Activated CD8-positive, alpha-beta memory T cell treated with anti-CD3 and anti-CD28 coated beads for 1 hour (primary cell): ENCODE measurements around the gene GPR62.

Source experiments
- DNase-seq, 2 donors: peaks; one replicate each; pipeline ENCODE4 v3.0.0-alpha.2; 2020; ENCODE audit warnings: low read depth in 1 of 2; ENCODE audit errors: extremely low read depth in 1 of 2

GPR62 gene

GRCh38 chr3:51954105-51954504, 1.1 kb upstream of the GPR62 start:
- DNase-seq = no peak

DNA sequence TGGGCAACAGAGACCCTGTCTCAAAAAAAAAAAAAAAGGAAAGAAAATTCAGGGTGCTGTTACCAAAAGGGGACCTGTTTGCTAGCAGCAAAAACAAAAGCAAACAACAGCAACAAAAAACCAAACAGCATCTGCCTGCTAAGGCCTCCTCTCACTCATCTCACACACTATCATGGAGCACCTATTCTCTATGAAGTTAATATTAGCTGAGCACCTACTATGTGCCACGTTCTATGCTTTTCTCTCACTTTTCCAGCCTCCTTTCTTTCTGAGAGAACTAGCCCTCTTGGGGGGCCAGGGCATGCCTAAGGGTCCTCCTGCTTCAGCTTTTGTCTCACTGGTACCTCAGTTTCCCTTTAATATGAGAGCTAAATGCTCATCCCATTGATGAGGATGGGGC, 468 bp upstream of the GPR62 start:
- no peak for DNase-seq

DNA sequence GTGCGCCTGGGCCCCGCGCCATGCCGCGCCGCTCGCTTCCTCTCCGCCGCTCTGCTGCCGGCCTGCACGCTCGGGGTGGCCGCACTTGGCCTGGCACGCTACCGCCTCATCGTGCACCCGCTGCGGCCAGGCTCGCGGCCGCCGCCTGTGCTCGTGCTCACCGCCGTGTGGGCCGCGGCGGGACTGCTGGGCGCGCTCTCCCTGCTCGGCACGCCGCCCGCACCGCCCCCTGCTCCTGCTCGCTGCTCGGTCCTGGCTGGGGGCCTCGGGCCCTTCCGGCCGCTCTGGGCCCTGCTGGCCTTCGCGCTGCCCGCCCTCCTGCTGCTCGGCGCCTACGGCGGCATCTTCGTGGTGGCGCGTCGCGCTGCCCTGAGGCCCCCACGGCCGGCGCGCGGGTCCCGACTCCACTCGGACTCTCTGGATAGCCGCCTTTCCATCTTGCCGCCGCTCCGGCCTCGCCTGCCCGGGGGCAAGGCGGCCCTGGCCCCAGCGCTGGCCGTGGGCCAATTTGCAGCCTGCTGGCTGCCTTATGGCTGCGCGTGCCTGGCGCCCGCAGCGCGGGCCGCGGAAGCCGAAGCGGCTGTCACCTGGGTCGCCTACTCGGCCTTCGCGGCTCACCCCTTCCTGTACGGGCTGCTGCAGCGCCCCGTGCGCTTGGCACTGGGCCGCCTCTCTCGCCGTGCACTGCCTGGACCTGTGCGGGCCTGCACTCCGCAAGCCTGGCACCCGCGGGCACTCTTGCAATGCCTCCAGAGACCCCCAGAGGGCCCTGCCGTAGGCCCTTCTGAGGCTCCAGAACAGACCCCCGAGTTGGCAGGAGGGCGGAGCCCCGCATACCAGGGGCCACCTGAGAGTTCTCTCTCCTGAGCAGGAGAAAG, 951 bp downstream of the GPR62 start:
- DNase-seq = peak in 1 of 2 donors; percentile 10

- DNase-seq = no peak
Observed at GRCh38 chr3:51957520-51958205, 2.5 kb downstream of the GPR62 start.

GRCh38 chr3:51958603-51959521, 3.7 kb downstream of the GPR62 start:
- no peak for DNase-seq

GRCh38 chr3:51959651-51960050, 4.5 kb downstream of the GPR62 start:
- no peak for DNase-seq

- no peak for DNase-seq
Observed at GRCh38 chr3:51960386-51960785, 5.2 kb downstream of the GPR62 start.

- no peak for DNase-seq
Observed at GRCh38 chr3:51961011-51961410, 5.8 kb downstream of the GPR62 start.

DNA sequence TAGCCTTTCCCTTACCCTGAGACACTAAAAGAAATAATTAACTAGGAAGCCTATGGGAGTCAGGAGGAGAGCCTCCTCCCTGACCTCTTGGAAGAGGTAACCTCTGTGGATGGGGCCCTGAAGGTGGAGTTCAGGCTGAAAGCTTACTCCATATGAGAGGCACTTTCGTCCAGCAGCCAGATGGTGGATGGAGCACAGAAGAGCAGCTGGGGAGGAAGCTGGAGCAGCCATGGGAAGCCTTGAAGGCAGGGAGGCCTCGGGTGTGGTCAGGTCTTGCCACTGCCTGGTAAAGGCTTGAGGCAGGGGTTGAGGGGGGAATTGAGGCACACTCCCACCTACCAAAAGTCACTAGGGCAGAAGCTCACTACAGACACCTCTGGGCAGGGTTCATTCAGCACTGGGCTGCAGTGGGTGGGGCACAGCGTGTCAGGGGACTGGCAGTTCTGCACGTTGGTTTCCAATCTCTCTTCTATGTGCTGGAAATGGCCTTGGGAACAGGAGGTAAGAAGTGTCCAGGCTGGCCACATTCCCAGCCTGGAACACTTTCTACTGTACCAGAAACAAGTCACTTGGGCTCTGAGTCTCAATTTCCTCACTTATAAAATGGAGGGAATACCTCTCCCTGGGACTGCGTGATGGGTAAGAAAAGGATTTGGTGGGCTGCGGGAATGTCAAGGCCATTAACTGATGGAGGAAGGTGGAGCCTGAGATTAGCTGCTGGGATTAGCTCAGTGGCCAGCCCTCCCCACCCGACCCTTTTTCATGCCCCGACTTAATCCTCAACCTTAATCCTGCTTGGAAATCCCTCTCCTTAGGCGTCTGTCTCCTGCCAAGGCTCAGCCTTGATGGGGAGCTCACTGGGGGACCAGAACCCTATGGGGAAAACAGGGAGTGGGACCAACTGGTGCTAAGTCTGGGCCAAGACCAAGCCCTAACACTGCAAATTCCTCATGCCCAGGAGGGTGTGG, 6.7 kb downstream of the GPR62 start:
- no peak for DNase-seq

- no peak for DNase-seq
Observed at GRCh38 chr3:51962854-51963530, 7.8 kb downstream of the GPR62 start.

DNA sequence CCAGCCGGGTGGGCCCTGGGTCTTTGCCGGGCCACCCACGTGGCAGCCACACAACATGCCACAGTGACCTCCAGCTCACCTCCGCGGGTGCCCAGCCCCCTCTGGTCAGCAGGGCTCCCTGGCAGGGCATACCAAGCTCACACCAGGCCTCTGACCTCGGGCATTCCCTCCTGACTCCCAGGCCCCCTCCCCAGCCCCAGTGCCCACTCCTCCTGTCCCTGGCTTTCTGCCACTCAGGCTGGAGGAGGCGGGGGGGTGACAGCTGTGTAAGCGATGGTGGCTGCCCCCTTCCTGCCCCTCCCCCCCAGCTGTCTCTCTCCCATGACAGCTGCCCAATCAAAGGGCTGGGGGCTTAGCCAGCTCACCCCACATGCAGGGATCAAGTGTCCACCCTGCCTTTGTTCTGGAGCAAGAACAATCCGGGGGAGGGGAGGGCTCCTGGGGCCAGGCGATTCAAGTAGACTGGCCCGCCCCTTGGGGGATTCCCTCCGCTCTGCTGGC, 8.8 kb downstream of the GPR62 start:
- DNase-seq = no peak

- no peak for DNase-seq
Observed at GRCh38 chr3:51964521-51964920, 9.3 kb downstream of the GPR62 start.

GRCh38 chr3:51966016-51966415, 10.8 kb downstream of the GPR62 start:
- no peak for DNase-seq

DNA sequence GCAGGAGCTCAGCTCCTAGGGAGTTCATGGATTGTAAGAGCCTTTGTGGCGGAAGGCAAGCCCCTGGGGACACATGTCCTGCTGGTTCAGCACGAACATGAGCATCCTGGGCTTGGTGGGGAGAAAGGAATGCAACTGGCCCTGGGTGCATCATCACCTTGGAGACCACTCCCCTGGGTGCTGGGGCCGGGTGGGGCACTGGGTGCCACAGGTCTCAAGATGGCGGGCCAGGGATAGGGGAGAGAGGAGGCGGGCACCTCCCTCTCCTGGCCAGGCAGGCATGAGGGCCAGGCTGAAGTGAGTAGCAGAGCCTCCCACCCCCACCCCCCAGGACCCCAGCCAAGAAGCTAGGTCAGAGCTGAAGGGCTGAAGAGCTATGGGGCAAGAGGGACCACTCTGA, 11.3 kb downstream of the GPR62 start:
- no peak for DNase-seq

DNA sequence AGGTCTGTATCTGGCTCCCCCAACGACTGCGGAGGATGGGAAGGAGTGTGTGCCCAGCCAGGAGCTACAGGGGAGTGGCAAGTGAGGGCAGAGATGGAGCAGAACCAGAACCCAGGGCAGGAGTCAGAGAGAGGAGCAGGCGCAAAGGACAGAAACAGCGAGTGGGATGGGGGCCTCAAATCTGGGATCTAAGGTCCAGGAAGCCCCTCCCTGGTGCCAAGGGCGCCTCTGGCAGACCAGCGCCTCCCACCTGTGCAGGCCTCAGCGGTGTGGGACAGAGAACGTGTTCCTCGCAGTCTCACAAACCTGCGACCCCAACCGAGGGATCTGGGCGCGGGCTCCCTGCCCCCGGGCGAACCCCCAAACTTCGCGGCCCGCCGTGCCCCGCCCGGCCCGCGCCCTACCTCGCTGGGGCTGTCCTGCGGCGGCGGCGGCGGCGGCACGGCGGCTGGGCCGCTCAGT, 11.8 kb downstream of the GPR62 start:
- no peak for DNase-seq

DNA sequence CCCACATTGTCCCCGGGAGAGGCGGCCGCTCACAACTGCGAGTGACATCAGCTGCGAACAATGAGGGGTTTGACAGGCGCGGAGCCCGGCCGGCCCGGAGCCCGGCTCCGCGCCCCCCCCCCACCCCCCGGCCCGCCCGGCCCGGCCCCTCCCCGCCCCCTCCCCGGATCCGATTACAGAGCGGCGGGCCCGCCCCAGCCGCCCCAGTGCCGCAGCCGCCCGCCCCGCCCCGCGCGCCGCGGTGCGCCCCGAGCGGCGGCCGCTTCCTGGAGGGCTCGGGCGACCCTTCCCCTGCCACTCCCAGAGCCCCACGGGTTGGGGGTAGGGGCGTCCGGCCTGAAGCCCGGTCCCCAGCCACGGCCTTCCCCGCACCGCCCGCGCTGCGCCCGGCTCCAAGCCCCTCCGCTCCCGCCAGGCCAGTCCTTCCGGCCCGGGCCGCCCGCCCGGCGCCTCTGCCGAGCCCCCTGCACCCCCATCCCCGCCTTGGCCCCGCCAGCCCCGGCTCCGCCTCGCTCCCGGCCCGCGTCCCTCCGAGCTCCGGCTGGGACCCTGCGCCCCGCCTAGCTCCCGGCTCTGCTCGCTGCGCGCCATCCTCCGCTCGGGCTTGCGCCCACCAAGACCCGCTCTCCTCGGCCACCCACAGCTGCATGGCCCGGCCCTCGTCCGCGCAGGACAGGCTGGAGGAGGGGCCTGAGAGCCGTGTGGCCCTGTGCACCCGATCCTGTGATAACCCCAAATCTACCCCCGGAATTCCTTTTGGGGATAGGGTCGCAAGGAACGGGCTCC, 12.4 kb downstream of the GPR62 start, which contains the start of gene PCBP4:
TSS of gene PCBP4 (minus strand) at position 71 of the 786 bp plus-strand sequence. CDS start 6,214 bp downstream, outside the sequence.
- DNase-seq = no peak

GRCh38 chr3:51968170-51968775, 13.1 kb downstream of the GPR62 start:
- no peak for DNase-seq
